Astrocyte (in vitro differentiated cells and primary cell): Measurements from ENCODE around the gene TAF11L6. TPM values are rescaled to one million over a fixed set of nuclear protein-coding genes. Genes with fewer than 3 reads are reported as not detected.
"Not testable (repeated sequence)": the region's sequence is repeated elsewhere in the genome, so short reads cannot be mapped to it uniquely, and the experiment has no call there.

Source experiments
- DNase-seq: peaks from one replicate; pipeline ENCODE4 v3.0.0-alpha.2; 2010; ENCODE audit warnings: low read depth
- FAIRE-seq: peaks from 2 replicates; lab custom pipeline; 2011; peaks lifted over from hg19 to GRCh38; lab: Jason Lieb, UNC
- H2AFZ ChIP-seq: 2 replicates; pipeline ENCODE4 v1.6.0; 2012; ENCODE audit warnings: low read depth, low read length, inconsistent platforms
- H3K27ac ChIP-seq: 2 replicates; pipeline ENCODE4 v1.5.1; 2011; ENCODE audit warnings: low read depth, low read length, inconsistent platforms
- H3K27me3 ChIP-seq: 2 replicates; pipeline ENCODE4 v1.6.0; 2011; ENCODE audit warnings: low read length, inconsistent platforms; ENCODE audit not compliant: insufficient read depth
- H3K36me3 ChIP-seq: 2 replicates; pipeline ENCODE4 v1.5.1; 2011; ENCODE audit warnings: low read length, inconsistent platforms; ENCODE audit not compliant: insufficient read depth
- H3K4me1 ChIP-seq: 2 replicates; pipeline ENCODE4 v1.5.1; 2011; ENCODE audit warnings: low read length, inconsistent platforms; ENCODE audit not compliant: insufficient read depth
- H3K4me2 ChIP-seq: 2 replicates; pipeline ENCODE4 v1.6.0; 2012; ENCODE audit warnings: low read length, inconsistent platforms
- H3K4me3 ChIP-seq: 2 replicates; pipeline ENCODE4 v1.5.1; 2011; ENCODE audit warnings: low read depth, mild to moderate bottlenecking, low read length, inconsistent platforms; ENCODE audit not compliant: insufficient read depth
- H3K79me2 ChIP-seq: 2 replicates; pipeline ENCODE4 v1.6.0; 2012; ENCODE audit warnings: mild to moderate bottlenecking, low read length, inconsistent platforms; ENCODE audit not compliant: insufficient read depth
- H3K9ac ChIP-seq: 2 replicates; pipeline ENCODE4 v1.6.0; 2012; ENCODE audit warnings: mild to moderate bottlenecking, low read length, inconsistent platforms
- H3K9me3 ChIP-seq: 2 replicates; pipeline ENCODE4 v1.5.1; 2012; ENCODE audit warnings: low read depth, mild to moderate bottlenecking, low read length, inconsistent platforms; ENCODE audit not compliant: insufficient read depth
- H4K20me1 ChIP-seq: 2 replicates; pipeline ENCODE4 v1.6.0; 2012; ENCODE audit warnings: low read length, inconsistent platforms; ENCODE audit not compliant: insufficient read depth
- H3K27ac Mint-ChIP-seq: one replicate; pipeline ENCODE4 v1.8.0; 2021; ENCODE audit warnings: mild to moderate bottlenecking, mixed read lengths; ENCODE audit not compliant: unreplicated experiment
- H3K27me3 Mint-ChIP-seq: one replicate; pipeline ENCODE4 v1.8.0; 2021; ENCODE audit warnings: low read depth, mixed read lengths; ENCODE audit not compliant: unreplicated experiment
- H3K36me3 Mint-ChIP-seq: one replicate; pipeline ENCODE4 v1.8.0; 2021; ENCODE audit warnings: low read depth, mixed read lengths; ENCODE audit not compliant: unreplicated experiment
- H3K4me1 Mint-ChIP-seq: one replicate; pipeline ENCODE4 v1.8.0; 2021; ENCODE audit warnings: low read depth, mixed read lengths; ENCODE audit not compliant: unreplicated experiment
- H3K4me3 Mint-ChIP-seq: one replicate; pipeline ENCODE4 v1.8.0; 2021; ENCODE audit warnings: mild to moderate bottlenecking, moderate library complexity, mixed read lengths; ENCODE audit not compliant: unreplicated experiment
- H3K9me3 Mint-ChIP-seq: one replicate; pipeline ENCODE4 v1.8.0; 2021; ENCODE audit warnings: mild to moderate bottlenecking, mixed read lengths; ENCODE audit not compliant: unreplicated experiment
- EZH2 ChIP-seq: IDR thresholded peaks from 2 replicates; pipeline ENCODE4 v1.6.1; 2012; ENCODE audit warnings: mild to moderate bottlenecking, low read length, inconsistent platforms; ENCODE audit not compliant: insufficient read depth
- total RNA-seq: library from RNA; stranded (reverse); gene quantifications from 2 replicates; pipeline ENCODE4 v1.2.1, GENCODE V29; 2021
- TF ChIP-seq, protein P1 (sequence below): IDR thresholded peaks from 2 replicates; pipeline ENCODE4 v1.5.1; 2011; ENCODE audit warnings: low read depth, mild to moderate bottlenecking, inconsistent platforms, low read length, moderate library complexity; ENCODE audit not compliant: insufficient read depth

The TAF11L6 gene
- total RNA-seq, 1 donor from 2014 or later: not detected

DNA sequence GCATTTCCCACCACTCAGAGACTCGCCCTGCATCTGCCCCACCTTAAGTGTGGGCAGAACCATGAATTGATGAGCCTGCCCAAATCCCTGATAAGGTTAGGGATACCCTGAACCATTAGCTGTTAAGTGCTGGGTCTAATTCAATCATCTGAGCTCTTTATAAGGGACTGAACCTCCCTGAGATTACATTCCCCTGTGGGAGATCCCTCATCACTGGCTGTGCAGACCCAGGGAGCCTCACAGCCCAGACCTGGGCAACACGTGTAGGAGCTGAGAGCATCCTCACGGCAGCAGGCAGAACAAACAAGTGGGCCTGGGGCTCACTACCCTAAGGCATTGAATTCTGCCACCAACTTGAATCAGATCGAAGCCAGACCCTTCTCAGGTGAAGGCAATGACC, 31.0 kb upstream of the TAF11L6 start:
- H3K27ac Mint-ChIP-seq: no peak overlapping the region
- no peak for DNase-seq
- no peak overlapping the region for H3K4me3 Mint-ChIP-seq
- H3K36me3 Mint-ChIP-seq: no peaks in the 10 kb centered on the region
- H3K9me3 Mint-ChIP-seq: peaks cover 1% of the 10 kb centered on the region
- H3K27me3 Mint-ChIP-seq: peaks cover 6% of the 10 kb centered on the region
- no peak overlapping the region for H2AFZ ChIP-seq
- H3K4me1 ChIP-seq: no peaks in the 10 kb centered on the region
- H3K9ac ChIP-seq: no peak overlapping the region
- TF ChIP-seq, protein P1, sequence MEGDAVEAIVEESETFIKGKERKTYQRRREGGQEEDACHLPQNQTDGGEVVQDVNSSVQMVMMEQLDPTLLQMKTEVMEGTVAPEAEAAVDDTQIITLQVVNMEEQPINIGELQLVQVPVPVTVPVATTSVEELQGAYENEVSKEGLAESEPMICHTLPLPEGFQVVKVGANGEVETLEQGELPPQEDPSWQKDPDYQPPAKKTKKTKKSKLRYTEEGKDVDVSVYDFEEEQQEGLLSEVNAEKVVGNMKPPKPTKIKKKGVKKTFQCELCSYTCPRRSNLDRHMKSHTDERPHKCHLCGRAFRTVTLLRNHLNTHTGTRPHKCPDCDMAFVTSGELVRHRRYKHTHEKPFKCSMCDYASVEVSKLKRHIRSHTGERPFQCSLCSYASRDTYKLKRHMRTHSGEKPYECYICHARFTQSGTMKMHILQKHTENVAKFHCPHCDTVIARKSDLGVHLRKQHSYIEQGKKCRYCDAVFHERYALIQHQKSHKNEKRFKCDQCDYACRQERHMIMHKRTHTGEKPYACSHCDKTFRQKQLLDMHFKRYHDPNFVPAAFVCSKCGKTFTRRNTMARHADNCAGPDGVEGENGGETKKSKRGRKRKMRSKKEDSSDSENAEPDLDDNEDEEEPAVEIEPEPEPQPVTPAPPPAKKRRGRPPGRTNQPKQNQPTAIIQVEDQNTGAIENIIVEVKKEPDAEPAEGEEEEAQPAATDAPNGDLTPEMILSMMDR: no peak
- no peak for TF ChIP-seq EZH2
- FAIRE-seq: no peak
- H3K27ac ChIP-seq: no peak overlapping the region
- no peaks in the 10 kb centered on the region for H3K27me3 ChIP-seq
- no peaks in the 10 kb centered on the region for H3K9me3 ChIP-seq
- H4K20me1 ChIP-seq: no peaks in the 10 kb centered on the region
- no peak overlapping the region for H3K4me3 ChIP-seq
- H3K4me2 ChIP-seq: no peak overlapping the region
- no peaks in the 10 kb centered on the region for H3K36me3 ChIP-seq
- no peaks in the 10 kb centered on the region for H3K4me1 Mint-ChIP-seq
- no peaks in the 10 kb centered on the region for H3K79me2 ChIP-seq

DNA sequence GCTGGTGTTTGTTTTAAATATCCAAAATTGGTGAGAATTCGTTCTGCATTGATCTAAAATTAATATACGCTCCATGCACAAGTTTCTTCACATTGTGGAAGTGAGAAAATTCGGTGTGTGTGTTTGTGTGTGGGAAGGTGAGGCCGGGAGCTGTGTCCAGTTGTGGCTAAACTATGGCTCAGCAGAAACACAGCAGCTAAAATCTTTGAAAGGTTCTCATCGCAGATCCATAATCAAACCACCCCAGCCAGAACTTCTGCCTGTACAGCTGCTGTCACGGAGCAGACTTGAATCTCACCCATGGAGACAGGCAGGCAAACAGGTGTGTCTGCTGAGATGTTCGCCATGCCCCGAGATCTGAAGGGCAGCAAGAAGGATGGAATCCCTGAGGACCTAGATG, 30.5 kb upstream of the TAF11L6 start, which contains the start of gene TAF11L2:
Gene TAF11L2, plus strand, starts transcription at position 301 of the 400 bp plus-strand sequence.
- H3K9me3 ChIP-seq, H4K20me1 ChIP-seq, H2AFZ ChIP-seq, H3K4me3 Mint-ChIP-seq, H3K36me3 Mint-ChIP-seq, H3K4me3 ChIP-seq, H3K4me1 ChIP-seq, DNase-seq, H3K27me3 ChIP-seq, H3K9me3 Mint-ChIP-seq, H3K9ac ChIP-seq, H3K36me3 ChIP-seq, H3K27me3 Mint-ChIP-seq, H3K27ac Mint-ChIP-seq, H3K79me2 ChIP-seq, H3K4me2 ChIP-seq, H3K27ac ChIP-seq, H3K4me1 Mint-ChIP-seq, FAIRE-seq: not testable (repeated sequence)

DNA sequence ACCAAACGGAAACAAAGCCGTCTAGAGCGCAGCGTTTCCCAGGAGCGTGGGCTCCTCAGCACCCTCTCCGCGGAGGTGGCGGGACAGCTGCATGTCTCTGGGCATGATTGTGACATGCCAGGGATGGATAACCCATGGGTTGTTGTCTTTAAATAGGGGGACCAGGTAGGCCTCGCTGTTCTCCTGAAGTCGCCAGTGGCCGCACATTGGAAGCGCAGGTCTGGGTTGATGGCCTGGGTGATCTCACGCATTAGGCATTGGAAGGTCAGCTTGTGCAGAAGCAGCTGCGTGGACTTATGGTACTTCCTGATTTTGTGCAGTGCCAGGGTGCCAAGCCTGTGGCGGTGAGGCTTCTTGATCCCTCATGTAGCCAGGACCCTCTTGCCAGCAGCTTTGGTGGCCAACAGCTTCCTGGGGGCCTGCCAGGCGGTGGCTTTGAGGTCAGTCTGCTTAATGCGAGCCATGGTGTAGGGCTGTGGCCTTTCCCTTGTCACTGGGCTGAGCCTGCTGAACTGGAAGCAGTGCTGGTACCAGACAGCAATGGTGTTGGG, 16.6 kb upstream of the TAF11L6 start:
- Histone ChIP-seq H3K27ac (no peak overlapping the region), H3K79me2 (no peaks in the 10 kb centered on the region), H3K4me3 (no peak overlapping the region), H3K4me2 (no peak overlapping the region), H3K4me1 (no peaks in the 10 kb centered on the region), H2AFZ (no peak overlapping the region), H3K27me3 (no peaks in the 10 kb centered on the region), H3K9ac (no peak overlapping the region), H3K36me3 (no peaks in the 10 kb centered on the region), H3K9me3 (no peaks in the 10 kb centered on the region), H4K20me1 (no peaks in the 10 kb centered on the region)
- Mint-ChIP-seq H3K4me1 (no peaks in the 10 kb centered on the region), H3K27me3 (peaks cover 3% of the 10 kb centered on the region), H3K4me3 (no peak overlapping the region), H3K27ac (no peak overlapping the region), H3K9me3 (no peaks in the 10 kb centered on the region), H3K36me3 (no peaks in the 10 kb centered on the region)
- TF ChIP-seq, protein P1: no peak
- no peak for TF ChIP-seq EZH2
- DNase-seq (no peak), FAIRE-seq (no peak)

DNA sequence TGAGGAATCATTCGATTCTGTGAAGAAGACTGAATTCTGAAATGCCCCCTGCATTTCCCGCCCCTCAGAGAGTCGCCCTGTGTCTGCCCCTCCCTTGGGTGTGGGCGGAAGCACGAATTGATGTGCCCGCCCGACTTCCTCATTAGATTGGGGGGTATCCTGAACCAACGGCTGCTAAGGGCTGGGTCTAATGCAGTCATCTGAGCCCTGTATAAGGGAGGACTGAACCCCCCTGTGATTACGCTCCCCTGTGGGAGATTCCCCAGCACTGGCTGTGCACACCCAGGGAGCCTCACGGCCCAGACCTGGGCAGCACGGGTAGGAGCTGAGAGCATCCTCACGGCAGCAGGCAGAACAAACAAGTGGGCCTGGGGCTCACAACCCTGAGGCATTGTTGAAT, 10.9 kb upstream of the TAF11L6 start:
- DNase-seq, FAIRE-seq, H3K36me3 Mint-ChIP-seq, H3K9me3 Mint-ChIP-seq, H3K27ac Mint-ChIP-seq, H3K4me3 ChIP-seq, H3K27me3 ChIP-seq, H3K4me1 Mint-ChIP-seq, H4K20me1 ChIP-seq, H3K4me2 ChIP-seq, H3K9ac ChIP-seq, H3K36me3 ChIP-seq, H2AFZ ChIP-seq, H3K4me1 ChIP-seq, H3K27ac ChIP-seq, H3K4me3 Mint-ChIP-seq, H3K79me2 ChIP-seq, H3K27me3 Mint-ChIP-seq, H3K9me3 ChIP-seq: not testable (repeated sequence)

DNA sequence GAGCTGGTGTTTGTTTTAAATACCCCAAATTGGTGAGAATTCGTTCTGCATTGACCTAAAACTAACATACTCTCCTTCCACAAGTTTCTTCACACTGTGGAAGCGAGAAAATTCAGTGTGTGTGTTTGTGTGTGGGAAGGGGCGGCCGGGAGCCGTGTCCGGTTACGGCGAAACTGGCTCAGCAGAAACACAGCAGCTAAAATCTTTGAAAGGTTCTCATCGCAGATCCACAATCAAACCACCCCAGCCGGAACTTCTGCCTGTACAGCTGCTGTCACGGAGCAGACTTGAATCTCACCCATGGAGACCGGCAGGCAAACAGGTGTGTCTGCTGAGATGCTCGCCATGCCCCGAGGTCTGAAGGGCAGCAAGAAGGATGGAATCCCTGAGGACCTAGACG, 10.4 kb upstream of the TAF11L6 start, which contains the start of gene TAF11L3:
Gene TAF11L3, plus strand, starts transcription at position 301 of the 400 bp plus-strand sequence.
- not testable (repeated sequence) for DNase-seq, H3K4me1 Mint-ChIP-seq, H3K4me3 ChIP-seq, H3K27me3 ChIP-seq, FAIRE-seq, H3K4me3 Mint-ChIP-seq, H3K36me3 ChIP-seq, H3K36me3 Mint-ChIP-seq, H3K27ac Mint-ChIP-seq, H3K79me2 ChIP-seq, H3K4me2 ChIP-seq, H3K27me3 Mint-ChIP-seq, H3K9ac ChIP-seq, H3K4me1 ChIP-seq, H2AFZ ChIP-seq, H3K9me3 Mint-ChIP-seq, H3K9me3 ChIP-seq, H4K20me1 ChIP-seq, H3K27ac ChIP-seq
